ENCODE results near the gene VPS72.

Gene VPS72

GRCh38 chr1:151166505-151166956 is 23.5 kb downstream of the VPS72 start:
- DNase-seq (ENCODE audit: low read depth), result no peak
- peak overlapping the region; percentile 81 for H3K4me3 ChIP-seq (ENCODE audit: low read depth, low read length)
- TF ChIP-seq CTCF (IDR thresholded peaks at IDR 0.05; ENCODE audit: control insufficient read depth, extremely low read depth, insufficient read depth), result no peak

- DNase-seq (ENCODE audit: low read depth), result peak; percentile 98
- peak within 1 kb of the TSS; percentile 81 for H3K4me3 ChIP-seq (ENCODE audit: low read depth, low read length)
- no peak for TF ChIP-seq CTCF (IDR thresholded peaks at IDR 0.05; ENCODE audit: control insufficient read depth, extremely low read depth, insufficient read depth)
These were observed 24.1 kb downstream of the VPS72 start, which contains the start of the genes LYSMD1 and SCNM1 for GRCh38 chr1:151165738-151166504. LYSMD1 (minus strand) TSS chr1:151165902; CDS start chr1:151165258, 644 bp downstream. SCNM1 (plus strand) TSS chr1:151166144; CDS start chr1:151166153, 9 bp downstream.

- DNase-seq (ENCODE audit: low read depth), result no peak
- no peak for TF ChIP-seq CTCF (IDR thresholded peaks at IDR 0.05; ENCODE audit: control insufficient read depth, extremely low read depth, insufficient read depth)
- H3K4me3 ChIP-seq (ENCODE audit: low read depth, low read length), result peak overlapping the region; percentile 81
These were observed 24.7 kb downstream of the VPS72 start for GRCh38 chr1:151165281-151165737.

GRCh38 chr1:151164732-151165280 is 25.2 kb downstream of the VPS72 start:
- DNase-seq (ENCODE audit: low read depth), result no peak
- H3K4me3 ChIP-seq (ENCODE audit: low read depth, low read length), result peak overlapping the region; percentile 81
- TF ChIP-seq CTCF (IDR thresholded peaks at IDR 0.05; ENCODE audit: control insufficient read depth, extremely low read depth, insufficient read depth), result no peak

GRCh38 chr1:151159373-151159772 is 30.6 kb downstream of the VPS72 start:
- no peak for TF ChIP-seq CTCF (IDR thresholded peaks at IDR 0.05; ENCODE audit: control insufficient read depth, extremely low read depth, insufficient read depth)
- H3K4me3 ChIP-seq (ENCODE audit: low read depth, low read length), result no peak overlapping the region
- DNase-seq (ENCODE audit: low read depth), result no peak

- H3K4me3 ChIP-seq (ENCODE audit: low read depth, low read length), result no peak overlapping the region
- DNase-seq (ENCODE audit: low read depth), result no peak
- no peak for TF ChIP-seq CTCF (IDR thresholded peaks at IDR 0.05; ENCODE audit: control insufficient read depth, extremely low read depth, insufficient read depth)
These were observed 31.2 kb downstream of the VPS72 start for GRCh38 chr1:151158751-151159251.

All from LNCaP clone FGC (cell line).